Ramos (cell line): ENCODE data around the gene ABHD5.

Source experiments
- in situ Hi-C: fragments of 300-500 bp; cut with MboI; formaldehyde crosslinking; loops from one replicate; pipeline ENCODE4 v1.14.3; 2022; ENCODE audit warnings: low sequenced_read_pairs; ENCODE audit not compliant: unreplicated experiment

ABHD5 gene

DNA sequence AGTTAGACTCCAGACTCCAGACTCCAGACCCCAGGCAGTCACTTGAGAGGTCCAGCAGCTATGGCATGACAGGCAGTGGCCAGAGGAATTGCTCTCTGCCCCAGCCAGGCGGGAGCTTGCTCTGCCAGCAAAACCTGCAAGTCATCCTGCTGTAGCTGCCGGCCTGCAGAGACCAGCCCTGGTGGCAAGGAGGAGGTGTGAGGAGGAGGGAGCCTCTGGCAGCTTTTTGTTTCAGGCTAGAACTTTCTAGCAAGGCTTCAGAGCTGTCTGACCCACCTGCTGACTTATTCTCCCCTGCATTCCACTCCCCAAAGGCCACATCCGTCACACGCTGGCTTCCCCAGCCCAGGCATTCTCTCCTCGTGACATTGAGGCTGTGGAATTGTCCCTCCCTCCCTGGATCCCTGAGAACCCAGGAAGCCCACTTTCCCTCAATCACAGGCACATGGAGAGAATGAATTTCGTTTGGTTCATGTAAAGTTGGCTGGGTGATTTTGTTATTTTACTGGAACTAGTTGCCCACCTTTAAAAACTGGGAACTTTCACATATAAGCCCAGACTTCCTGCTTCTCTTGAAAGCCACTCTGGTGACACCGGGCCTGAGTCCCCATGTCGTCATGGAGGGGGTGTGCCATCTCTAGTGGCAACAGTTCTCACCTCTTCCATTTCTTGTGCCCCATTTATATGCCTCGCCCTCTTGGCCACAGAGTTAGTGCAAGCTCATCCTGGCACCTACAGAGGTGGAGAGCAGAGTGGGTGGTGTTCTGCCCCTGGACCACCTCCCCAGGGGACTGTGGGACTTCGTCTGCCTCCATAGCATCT, 82.7 kb downstream of the ABHD5 start:
- in situ Hi-C loops, result loop anchor here (5.0 kb wide), 1 partner anchor 424 kb away; no protein-coding TSS in a partner anchor

DNA sequence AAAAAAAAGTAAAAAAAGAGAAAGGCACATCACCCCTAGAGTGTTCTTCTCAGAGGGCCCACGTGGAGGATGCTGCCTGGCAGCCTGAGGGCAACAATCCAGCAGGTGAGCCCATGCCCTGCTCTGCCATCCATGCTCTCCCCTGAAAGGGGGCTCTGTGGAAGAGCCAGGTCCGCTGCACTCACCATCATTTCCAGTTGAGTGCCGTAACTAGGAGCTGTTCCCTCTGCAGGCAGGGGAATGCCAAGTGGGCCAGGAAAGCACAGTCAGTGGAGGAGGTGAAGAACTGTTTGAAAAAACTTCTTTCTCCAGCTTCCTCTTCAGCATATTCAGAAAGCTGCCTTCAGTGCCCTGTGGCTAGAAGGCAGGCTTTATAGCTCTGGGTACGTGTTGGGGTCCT, 84.1 kb downstream of the ABHD5 start:
- in situ Hi-C loops, result loop anchor here (5.0 kb wide), 1 partner anchor 423 kb away; no protein-coding TSS in a partner anchor

DNA sequence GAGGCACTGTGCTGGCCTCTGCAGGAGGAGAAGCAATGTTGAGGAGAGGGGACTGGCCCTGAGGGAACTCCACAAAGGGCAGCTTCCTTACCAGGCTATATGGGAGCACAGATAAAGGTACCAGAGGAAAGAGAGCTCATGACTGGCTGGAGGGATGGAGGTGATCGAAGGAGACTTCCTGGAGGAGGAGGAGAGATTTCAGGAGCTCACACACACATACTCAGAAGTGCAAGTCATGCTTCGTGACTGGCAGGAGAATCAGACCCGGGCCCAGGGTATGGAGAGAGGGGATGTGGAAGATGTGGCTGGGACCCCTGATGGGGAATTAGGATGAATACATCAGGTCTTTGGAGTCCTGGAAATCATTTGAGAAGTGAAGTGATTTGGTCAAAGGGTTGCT, 85.4 kb downstream of the ABHD5 start:
- in situ Hi-C loops, result no loop called here

DNA sequence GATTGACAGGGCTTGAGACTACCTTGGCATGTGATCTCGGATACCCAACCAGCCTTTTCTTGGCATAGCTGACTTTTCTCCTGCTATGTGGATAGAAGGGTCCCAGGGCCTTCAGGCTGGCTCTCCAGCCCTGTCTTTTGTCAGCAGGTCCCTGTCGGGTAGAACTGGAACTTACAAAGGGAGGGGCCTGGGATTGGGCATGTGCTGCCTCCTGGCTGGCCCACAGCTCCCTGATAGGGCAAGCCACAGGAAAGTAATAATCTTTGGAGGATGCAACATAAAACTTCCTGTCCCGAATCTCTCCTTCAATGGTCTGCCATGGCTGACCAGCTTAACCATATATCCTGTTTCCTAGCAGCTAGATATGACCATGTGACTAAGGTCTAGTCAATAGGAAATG, 89.1 kb downstream of the ABHD5 start:
- in situ Hi-C loops, result no loop called here

DNA sequence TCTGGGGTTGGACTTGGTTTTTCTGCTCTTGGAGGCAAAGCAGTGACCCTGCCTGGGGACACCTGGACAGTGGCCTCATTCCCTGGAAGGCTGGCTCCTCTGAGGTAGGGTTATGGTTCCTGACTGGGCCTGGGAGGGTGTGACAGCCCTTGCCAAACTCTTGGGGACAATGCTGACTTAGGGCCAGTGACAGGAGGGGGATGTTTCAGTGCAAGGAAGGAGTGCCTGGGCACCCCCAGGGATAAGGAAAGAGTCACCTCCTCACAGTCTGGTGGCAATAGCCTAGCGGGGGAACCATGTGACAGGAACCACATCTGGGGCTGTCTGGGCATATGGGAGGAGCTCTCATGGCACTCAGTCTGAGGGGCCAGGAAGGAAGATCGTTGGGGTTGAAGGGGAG, 91.8 kb downstream of the ABHD5 start:
- in situ Hi-C loops, result no loop called here
